Cerebellar nuclear complex (tissue), 1 donor: ENCODE results near the gene CDK4.
"Not testable (repeated sequence)": the region's sequence is repeated elsewhere in the genome, so short reads cannot be mapped to it uniquely, and the experiment has no call there.

ENCODE experiments used
- DNase-seq, 2 experiments: peaks; one replicate each; lab custom pipeline; 2025; lab: John Stamatoyannopoulos, UW

CDK4 gene

DNA sequence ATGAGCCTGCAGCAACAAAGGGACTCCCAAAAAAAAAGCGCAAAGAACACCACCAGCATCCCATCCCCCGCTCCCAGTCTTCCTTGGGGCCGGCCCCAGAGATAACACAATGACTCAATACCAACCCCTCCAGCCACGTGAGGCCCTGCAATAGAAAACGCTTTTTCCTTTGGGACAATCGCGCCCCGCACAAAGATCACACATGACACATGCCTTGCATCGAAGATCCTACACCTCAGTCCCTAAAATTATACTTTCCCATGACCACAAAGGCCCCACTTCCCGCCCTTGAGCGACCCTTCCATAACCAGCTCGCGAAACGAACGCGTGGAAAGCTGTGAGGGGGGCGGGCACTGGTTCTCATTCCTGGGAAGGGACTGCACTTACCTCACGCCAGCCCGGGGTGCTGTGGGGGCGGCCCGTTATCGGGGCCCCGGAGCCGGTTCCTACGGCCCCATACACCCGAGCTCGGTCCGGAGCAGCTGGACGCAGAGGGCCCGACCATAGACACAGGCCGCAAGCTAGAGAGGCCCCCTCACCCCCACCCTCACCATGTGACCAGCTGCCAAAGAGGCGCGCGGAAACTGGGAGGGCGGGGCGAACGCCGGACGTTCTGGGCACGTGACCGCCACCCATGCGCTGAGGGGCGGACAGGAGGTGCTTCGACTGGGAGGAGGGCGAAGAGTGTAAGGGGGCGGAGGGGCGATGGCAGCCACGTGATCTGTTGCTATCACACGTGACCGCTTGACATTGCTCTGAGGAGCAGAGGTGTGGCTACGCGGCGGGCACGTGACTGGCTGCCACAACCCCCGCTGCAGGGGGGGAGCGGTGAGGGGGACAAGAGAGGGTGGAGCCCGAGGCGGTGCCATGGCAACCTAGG is at the start of gene CDK4:
TSS of gene CDK4 (minus strand) at position 523 of the 880 bp plus-strand sequence. CDS start 593 bp downstream, outside the sequence.
- peak; percentile 99 to 100 for DNase-seq

DNA sequence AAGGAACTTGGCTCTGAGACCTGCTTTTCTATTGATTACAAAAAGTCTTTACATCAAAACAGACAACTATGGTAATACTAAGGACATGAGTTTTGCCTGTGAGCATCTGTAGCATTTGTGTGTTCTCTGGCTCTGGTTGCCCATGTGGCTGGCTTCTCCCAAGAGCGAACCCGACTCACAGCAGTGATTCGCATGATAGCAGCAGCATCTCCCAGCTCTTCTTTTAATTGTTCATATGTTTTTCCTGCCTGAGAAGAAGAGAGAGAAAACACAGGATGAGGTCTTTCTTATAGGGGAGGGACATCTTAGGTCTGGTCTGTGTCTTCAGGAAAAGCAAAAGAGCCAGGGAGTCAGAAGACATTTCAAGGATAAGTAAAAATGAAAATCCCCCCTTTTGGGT is 48.9 kb upstream of the CDK4 start:
- no peak for DNase-seq

DNA sequence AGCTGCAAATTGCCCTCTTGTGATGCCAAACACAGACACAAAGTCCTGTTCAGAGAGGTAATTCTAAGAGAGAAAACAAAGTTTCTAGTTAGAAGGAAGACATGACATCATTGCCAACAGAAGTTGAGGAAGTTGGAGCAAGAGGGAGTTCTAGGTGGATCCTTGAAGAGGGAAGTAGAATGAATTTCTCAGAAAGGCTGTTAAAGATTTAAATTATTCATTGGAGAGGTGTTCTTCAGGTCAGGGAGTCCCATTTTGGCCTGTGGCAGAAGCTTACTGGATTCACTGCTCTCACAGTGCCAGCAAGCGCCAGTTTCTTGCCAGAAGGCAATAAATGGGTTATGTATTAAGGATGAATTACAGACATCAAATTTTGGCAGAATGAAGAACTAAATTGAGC is 45.8 kb upstream of the CDK4 start:
- no peak for DNase-seq

DNA sequence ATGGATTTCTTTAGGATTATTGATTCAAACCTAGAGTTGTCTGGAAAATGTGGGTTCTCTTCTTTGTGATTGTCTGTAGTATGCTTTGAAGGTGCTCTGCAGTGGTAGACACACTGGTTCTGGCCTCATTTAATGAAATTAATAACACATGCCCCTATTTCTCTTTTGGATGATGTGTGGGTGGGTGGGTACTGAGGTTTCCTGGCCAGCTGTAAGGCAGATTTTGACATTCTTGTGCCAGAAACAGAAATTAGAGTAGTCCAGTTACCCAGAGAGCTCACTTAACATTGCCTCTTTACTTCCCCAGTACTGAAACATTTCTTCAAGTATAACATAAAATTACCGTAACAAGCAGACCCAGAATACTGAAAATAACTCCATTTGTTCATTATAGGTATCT is 44.9 kb upstream of the CDK4 start:
- no peak for DNase-seq

DNA sequence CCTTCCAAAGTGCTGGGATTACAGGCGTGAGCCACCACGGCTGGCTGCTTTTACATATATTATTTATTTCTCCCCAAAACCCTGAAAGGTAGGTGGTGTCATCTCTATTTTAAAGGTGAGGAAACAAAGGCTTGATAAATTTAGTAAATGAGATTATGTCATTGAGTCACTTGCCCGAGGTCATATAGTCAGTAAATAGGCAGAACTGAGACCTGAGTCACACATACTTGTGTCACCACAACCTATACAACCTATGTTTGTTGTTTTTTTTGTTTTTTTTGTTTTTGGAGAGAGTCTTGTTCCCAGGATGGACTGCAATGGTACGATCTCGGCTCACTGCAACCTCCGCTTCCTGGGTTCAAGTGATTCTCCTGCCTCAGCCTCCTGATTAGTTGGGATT is 43.2 kb upstream of the CDK4 start:
- no peak for DNase-seq

DNA sequence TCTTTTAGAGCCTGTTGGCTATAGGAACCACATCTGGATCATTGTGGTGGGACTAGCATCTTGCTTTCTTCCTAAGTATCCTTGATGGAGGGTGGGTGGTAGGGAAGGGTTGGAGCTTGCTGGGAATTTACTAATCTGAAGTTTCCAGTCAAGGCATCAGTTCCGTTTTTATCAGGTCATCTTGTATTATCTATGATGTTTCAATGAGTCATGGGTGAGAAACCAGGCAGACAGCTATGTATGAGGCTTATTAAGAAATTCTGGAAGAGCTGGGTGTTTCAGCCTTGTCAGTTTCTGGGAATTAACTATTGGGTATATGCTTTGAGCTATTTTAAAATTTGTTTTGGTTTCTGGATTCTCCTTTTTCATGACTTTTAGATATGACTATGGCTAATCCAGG is 41.8 kb upstream of the CDK4 start:
- DNase-seq, result no peak

DNA sequence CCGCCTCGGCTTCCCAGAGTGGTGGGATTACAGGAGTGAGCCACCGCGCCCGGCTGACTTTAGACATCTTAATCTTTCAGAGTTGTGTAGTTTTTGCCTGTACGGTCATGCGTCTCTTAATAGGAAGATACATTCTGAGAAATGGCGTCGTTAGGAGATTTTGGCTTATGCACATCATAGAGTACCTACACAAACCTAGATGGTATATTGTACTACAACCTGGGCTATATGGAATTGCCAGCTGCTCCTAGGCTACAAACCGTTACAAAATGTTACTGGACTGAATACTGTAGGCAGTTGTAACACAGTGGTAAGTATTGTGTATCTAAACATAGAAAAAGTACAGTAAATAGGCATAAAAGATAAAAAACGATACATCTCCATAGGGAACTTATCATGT is 31.8 kb upstream of the CDK4 start:
- DNase-seq, result no peak

DNA sequence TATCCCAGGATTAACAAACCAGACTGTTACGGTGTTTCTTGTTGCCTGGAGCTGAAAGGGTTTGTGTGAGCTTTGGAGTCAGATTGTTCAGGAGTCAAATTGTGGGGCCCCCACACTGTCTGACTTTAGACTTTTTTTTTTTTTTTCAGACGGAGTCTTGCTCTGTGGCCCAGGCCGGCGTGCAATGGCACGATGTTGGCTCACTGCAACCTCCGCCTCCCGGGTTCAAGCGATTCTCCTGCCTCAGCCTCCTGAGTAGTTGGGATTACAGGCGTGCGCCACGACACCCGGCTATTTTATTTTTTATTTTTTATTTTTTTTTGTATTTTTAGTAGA is 31.3 kb upstream of the CDK4 start:
- DNase-seq, result no peak

DNA sequence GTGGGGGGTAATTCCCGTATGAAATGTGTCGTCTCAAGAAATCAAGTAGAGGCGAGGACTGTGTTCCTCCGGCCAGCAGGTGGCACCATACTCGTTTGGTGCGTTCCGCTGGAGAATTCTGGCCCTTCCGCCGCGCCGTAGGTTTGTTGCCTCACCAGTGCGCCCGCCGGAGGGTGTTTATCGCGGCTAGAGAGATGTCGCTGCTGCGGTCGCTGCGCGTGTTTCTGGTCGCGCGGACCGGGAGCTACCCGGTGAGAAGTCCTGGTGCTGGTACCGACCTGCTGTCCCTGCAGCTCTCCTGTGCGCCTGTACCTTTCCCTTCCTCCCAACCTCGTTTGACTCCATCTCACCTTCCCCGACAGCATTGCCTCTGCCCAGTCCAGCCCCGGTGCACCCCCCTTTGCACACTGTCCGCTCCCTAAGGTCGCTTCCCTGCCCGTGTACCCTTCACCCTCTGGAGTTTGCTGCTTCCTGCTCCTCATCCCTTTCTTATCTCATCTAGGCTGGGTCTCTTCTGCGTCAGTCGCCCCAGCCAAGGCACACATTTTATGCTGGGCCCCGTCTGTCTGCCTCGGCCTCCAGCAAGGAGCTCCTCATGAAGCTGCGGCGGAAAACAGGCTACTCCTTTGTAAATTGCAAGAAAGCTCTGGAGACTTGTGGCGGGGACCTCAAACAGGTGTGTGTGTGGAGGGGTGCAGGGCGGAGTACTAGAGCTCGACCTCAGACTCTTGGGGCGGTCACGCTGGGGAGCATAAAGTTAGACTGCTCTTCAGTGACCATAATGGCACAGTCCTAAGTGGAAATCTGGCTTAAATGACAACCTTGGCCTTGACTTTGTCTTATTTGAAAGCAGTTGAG is 30.7 kb upstream of the CDK4 start, which contains the start of gene TSFM:
TSS of gene TSFM (plus strand) at position 180 of the 858 bp plus-strand sequence. CDS start at position 195, 15 bp downstream.
- DNase-seq, result peak in 1 of 2 experiments; percentile 88

DNA sequence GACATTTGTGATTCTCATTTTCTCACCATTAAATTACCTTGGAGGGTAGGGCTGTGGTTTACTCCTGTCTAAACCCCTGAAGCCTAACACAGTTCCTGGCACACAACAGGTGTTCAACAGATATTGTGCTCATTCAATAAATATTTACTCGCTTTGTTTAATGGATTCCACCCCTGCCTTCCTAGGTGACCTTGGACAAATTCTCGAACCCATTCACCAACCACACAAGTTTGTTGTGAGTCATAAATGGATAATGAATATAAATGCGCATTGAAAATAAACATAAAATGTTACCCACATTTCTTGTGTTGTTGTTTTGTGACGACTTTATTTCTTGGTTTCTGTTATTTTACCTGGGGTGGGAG is 30.1 kb upstream of the CDK4 start:
- no peak for DNase-seq

DNA sequence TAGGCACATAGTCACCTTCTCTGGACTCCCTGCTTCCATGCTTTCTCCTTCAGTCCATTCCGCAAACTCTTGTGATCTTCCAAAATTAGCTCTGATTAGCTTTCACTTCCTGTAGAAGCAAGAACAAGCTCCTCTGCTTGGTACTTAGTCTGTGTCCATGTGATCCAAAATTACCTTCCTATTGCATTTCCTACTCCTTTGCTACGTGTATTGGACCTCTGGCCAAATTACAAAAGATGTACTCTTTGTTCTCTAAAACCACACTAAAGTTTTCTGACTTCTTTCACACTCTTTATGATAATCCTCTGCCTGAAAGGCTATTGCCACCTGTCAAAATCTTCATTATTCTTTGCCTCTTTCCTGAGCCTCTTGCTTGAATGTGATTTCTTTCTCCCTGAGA is 29.7 kb upstream of the CDK4 start:
- no peak for DNase-seq

DNA sequence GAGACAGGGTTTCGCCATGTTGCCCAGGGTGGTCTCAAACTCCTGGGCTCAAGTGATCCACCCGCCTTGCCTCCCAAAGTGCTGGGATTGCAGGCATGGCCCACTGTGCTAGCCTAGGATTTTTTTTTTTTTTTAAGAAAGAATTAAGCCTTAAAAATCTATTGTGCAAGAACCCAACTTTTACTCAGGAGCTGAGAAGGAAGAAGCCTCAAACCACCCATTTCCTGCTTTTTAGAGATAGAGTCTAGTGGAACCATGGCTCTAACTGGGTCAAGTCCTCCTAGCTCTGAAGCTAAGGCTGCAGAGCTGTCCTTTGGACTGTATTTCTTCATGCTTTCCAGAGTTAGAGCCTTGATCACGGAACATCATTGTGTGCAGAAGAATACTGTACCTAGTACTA is 29.1 kb upstream of the CDK4 start:
- no peak for DNase-seq

DNA sequence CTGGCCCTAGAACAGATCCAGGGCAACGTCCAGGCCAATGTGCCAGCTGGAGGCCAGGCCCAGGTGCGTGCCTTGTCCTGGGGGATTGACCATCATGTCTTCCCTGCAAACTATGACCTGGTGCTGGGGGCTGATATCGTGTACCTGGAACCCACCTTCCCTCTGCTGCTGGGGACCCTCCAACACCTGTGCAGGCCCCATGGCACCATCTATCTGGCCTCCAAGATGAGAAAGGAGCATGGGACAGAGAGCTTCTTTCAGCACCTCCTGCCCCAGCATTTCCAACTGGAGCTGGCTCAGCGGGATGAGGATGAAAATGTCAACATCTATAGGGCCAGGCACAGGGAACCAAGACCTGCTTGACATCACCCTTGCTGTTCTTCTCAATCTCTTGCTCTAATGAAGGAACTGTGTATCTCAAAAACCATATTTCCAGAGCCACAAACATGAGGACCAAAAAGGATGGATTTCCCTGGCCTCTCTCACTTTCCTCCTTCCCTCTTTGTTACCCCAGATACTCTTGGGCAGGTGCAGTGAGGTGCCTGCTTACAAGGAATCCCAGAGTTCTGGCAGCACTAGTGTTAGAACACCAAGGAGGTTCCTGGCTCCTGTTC is 28.3 kb upstream of the CDK4 start:
- no peak for DNase-seq

DNA sequence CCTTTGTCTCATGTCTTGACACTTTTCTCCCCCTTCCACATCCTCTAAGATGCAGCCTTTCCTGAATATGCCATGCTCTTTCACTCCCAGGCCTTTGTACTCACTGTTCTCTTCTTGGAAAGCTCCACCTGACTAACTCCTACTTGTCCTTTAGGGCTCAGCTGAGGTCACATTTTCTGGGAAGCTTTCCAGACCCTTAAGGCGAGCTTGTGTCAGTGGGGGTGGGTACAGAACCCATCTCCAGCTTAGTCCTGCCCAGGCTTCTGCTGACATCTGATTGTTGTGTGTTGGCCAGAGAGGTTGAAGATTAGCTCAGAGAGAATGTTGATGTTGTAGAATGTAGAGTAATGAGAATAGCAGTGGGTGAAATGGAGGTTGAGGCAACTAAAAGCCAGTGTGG is 27.6 kb upstream of the CDK4 start:
- no peak for DNase-seq

DNA sequence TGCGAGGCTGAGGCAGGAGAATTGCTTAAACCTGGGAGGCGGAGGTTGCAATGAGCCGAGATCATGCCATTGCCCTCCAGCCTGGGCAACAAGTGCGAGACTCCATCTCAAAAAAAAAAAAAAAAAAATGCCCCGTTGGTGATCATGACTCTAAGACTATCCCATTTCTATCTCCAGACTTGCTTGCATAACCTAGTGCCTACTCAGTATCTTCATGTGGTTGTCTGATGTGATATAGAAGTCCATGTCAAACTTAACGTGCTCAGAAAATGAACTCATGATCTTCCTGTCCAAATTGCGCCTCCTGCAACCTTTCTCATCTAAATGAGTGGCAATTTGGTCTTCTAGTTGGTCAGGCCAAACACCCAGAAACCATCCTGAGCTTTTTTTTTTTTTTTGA is 25.8 kb upstream of the CDK4 start:
- no peak for DNase-seq

DNA sequence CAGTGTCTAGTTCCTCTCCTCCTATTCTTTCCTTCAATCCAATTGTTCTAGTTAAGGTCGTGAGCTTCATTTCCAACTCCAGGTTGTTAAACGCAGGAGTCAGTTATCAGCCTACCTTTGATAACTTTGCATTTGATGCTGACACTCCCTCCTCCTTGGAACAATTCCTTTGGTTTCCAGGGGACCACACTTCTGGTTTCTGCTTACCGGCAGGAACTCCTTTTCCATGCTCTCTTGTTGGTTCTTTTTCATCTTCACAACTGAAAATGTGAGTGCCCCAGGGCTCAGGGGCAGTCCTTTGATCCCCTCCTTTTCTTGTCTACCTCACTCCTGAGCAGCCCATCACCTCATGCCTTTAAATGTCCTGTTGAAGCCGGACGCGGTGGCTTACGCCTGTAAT is 25.3 kb upstream of the CDK4 start:
- DNase-seq, result no peak

DNA sequence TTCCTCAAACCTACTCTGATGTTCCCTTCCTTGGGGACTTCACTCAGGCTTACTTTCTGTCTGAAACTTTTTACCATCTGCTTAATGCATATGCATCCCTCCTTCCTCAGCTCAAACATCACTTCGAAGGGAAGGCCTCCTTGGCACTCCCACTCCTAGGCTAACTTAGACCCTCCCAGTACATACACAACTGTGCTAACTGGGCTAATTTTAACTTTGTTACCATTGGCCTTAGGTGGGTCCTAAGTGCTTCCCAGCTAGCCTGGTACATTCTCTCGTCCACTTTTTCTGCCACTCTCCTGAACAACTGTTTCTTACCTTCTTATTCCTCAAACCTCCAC is 24.1 kb upstream of the CDK4 start:
- no peak for DNase-seq

DNA sequence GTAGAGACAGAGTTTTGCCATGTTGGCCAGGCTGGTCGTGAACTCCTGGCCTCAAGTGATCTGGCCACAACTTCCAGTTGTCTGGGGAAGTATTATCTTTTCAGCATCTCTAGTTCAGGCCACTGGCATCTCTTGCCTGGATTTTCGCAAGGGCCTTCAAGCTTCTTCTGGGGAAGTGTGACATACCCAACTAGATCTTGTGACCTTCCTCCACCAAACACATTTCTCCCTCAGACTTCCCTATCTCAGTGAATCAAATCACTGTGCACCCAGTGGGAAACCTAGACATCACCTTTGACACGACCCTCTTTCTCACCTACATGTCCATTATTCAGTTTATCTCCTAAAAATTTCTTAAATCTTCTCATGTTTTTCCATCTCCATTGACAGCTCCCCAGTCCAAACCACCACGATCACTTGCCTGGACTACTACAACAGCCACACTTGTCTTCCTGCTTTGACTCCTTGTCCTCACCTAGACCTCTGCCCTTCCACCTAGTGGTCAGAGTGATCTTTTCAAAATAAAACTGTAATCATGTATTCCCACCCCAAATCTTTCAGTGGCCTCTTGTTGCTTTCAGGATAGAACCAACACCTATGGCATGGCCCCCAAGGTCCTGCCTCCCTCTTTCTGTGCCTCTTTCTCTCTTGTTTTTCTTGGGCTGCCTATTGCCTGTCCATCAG is 23.6 kb upstream of the CDK4 start:
- no peak for DNase-seq

DNA sequence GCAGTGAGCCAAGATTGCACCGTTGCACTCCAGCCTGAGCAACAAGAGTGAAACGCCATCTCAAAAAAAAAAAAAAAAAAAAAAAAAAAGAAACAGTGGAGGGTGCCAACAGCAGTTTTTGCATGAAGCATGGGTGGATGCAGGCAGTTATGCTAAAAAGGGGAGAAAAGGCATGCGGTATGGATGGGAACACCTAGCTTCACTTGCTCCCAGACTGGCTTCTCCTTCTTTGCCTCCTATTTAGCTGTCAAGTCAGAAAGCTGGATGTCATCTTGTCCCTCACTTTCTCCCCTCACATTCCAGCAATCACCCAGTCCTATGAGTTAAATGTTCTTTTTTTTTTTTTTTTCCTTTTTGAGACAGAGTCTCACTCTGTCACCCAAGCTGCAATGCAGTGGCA is 22.9 kb upstream of the CDK4 start:
- DNase-seq, result no peak

DNA sequence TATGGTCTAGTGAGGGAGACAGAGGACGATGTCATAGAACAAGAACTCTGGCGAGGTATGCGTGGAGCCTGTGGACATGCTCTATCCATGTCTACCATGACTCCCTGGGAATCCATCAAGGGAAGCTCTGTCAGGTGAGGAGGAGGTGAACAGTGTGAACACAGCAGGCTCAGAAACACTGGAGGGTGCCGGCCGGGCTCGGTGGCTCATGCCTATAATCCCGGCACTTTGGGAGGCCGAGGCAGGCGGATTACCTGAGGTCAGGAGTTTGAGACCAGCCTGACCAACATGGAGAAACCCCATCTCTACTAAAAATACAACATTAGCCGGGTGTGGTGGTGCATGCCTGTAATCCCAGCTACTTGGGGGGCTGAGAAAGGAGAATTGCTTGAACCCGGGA is 22.5 kb upstream of the CDK4 start:
- DNase-seq, result not testable (repeated sequence)

DNA sequence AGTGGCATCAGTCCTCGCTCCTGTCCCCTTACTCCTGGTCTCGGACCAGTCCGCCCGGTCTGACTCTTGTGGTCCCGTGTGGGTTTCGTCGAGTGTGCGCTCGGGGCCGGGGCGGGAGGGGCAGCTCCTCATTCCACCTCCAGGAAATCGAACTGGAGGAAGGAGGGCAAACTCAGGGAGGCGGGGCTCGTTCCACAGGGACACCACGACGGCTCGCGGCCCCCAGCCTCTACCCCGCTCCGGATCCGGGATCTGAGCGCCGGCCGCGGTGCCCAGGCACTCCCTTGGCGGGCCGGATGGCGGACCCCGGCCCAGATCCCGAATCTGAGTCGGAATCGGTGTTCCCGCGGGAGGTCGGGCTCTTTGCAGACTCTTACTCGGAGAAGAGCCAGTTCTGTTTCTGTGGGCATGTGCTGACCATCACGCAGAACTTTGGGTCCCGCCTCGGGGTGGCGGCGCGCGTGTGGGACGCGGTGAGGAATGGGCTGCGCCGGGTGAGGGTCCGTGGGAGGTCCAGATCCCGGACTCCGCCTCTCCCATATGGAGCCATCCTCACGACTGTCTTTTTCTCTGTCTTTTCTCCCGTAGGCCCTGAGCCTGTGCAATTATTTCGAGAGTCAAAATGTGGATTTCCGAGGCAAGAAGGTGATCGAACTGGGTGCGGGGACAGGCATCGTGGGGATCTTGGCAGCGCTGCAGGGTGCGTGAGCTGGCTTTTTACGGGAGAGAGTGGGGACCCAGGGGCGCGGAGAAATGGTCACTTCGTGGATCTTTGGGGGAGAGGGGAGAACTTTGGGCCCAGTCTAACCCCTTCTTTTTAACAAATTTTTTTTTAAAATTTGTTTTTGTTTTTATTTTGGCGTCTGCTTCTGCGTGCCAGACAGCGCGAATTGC is 20.6 kb upstream of the CDK4 start, which contains the start of gene EEF1AKMT3:
TSS of gene EEF1AKMT3 (plus strand) at position 186 of the 894 bp plus-strand sequence. CDS start at position 297, 111 bp downstream.
- DNase-seq, result no peak
